Bronchial epithelial cell (primary cell): ENCODE results near the gene COX19. TPM values are rescaled to one million over a fixed set of nuclear protein-coding genes. Genes with fewer than 3 reads are reported as not detected.

Experiments used
- DNase-seq: peaks from one replicate; pipeline ENCODE4 v3.0.0-alpha.2; 2010; ENCODE audit warnings: low read depth
- FAIRE-seq: peaks from 2 replicates; lab custom pipeline; 2011; peaks lifted over from hg19 to GRCh38; lab: Jason Lieb, UNC
- H3K27me3 ChIP-seq: 2 replicates; pipeline ENCODE4 v1.5.1; 2011; ENCODE audit warnings: low read length; ENCODE audit not compliant: control insufficient read depth, insufficient read depth
- H3K36me3 ChIP-seq: 2 replicates; pipeline ENCODE4 v1.5.1; 2011; ENCODE audit warnings: low read length; ENCODE audit not compliant: control insufficient read depth, insufficient read depth
- H3K4me3 ChIP-seq: 2 replicates; pipeline ENCODE4 v1.5.1; 2011; ENCODE audit warnings: mild to moderate bottlenecking, low read depth, low read length, control low read depth
- total RNA-seq: library from RNA; depleted of rRNA; stranded (reverse); fragments of >200 nt; gene quantifications from 2 replicates; pipeline ENCODE4 v1.2.1, GENCODE V29; 2014
- TF ChIP-seq, protein P1 (sequence below): IDR thresholded peaks from 2 replicates; pipeline ENCODE4 v1.5.1; 2011; ENCODE audit warnings: mild to moderate bottlenecking, moderate library complexity, low read length, control low read depth, inconsistent platforms; ENCODE audit not compliant: insufficient read depth, severe bottlenecking

COX19 gene
- total RNA-seq, 1 donor from 2014 or later, result 12.9 TPM

GRCh38 chr7:917255-918117 lies 57.9 kb downstream of the COX19 start:
- DNase-seq, result no peak
- Histone ChIP-seq H3K4me3 (no peak overlapping the region), H3K36me3 (no peaks in the 10 kb centered on the region), H3K27me3 (no peaks in the 10 kb centered on the region)
- TF ChIP-seq, protein P1, sequence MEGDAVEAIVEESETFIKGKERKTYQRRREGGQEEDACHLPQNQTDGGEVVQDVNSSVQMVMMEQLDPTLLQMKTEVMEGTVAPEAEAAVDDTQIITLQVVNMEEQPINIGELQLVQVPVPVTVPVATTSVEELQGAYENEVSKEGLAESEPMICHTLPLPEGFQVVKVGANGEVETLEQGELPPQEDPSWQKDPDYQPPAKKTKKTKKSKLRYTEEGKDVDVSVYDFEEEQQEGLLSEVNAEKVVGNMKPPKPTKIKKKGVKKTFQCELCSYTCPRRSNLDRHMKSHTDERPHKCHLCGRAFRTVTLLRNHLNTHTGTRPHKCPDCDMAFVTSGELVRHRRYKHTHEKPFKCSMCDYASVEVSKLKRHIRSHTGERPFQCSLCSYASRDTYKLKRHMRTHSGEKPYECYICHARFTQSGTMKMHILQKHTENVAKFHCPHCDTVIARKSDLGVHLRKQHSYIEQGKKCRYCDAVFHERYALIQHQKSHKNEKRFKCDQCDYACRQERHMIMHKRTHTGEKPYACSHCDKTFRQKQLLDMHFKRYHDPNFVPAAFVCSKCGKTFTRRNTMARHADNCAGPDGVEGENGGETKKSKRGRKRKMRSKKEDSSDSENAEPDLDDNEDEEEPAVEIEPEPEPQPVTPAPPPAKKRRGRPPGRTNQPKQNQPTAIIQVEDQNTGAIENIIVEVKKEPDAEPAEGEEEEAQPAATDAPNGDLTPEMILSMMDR, result no peak
- FAIRE-seq, result no peak

DNA sequence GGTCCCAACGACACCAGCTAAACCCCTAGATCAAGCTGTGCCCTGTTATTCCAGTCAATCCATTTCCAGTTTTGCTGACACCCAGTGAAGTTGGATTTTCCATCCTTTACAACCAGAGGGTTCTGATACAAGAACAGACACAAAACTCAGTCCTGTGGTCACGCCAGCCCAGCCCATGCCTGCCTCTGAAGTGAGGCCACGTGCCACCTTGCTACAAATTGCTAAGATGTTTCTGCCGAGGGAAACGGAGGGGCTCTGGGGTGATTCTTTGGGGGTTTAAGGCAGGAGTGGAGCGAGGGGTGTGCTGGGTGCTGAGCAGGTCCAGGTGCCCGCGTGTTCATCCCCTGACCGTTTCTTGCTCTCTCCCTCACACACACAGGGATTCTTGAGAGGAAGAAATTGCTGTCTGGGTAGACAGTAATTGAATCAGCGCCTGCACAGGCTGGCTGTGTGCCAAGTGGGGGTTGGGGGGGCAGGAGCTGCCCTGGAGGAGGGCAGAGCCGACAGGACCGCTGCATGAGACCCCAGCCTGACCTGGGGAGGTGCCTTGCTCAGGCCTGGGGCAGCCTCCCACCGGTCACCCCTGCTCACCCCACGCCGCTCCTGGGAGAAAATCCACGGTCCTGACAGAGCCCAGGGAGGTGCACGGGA lies 58.9 kb downstream of the COX19 start:
- peak; percentile 52 for FAIRE-seq
- H3K36me3 ChIP-seq, result no peaks in the 10 kb centered on the region
- DNase-seq, result no peak
- H3K4me3 ChIP-seq, result no peak overlapping the region
- TF ChIP-seq, protein P1, result no peak
- no peaks in the 10 kb centered on the region for H3K27me3 ChIP-seq

Other genes with a start within 250 kb of the COX19 start
- 9.6 and 9.7 TPM in 2 replicates for gene DNAAF5, start 248.8 kb downstream of the COX19 start, total RNA-seq
- 7.4 and 14.0 TPM in 2 replicates for gene PRKAR1B, start 248.3 kb downstream of the COX19 start, total RNA-seq
- gene SUN1, start 143.1 kb downstream of the COX19 start, total RNA-seq, result 168 and 176 TPM in 2 replicates
- gene GET4, start 99.0 kb downstream of the COX19 start, total RNA-seq, result 44.5 and 52.1 TPM in 2 replicates
- gene ADAP1, start 20.9 kb downstream of the COX19 start, total RNA-seq, result 26.9 and 45.3 TPM in 2 replicates
- gene CYP2W1, start 7.6 kb upstream of the COX19 start, total RNA-seq, result 0.51 TPM in 1 of 2 replicates, not detected in the other
- gene GPR146, start 69.0 kb upstream of the COX19 start, total RNA-seq, result 1.0 and 1.3 TPM in 2 replicates
- gene GPER1, start 112.6 kb upstream of the COX19 start, total RNA-seq, result under 0.01 and 0.13 TPM in 2 replicates
- gene ZFAND2A, start 184.6 kb upstream of the COX19 start, total RNA-seq, result 53.4 and 63.1 TPM in 2 replicates